DOHH2 (cell line): ENCODE measurements around the gene CCDC15.

Experiments used
- H3F3A ChIP-seq: fragments of 200-600 bp; sonication (generic), shearing (Covaris generic); 2 replicates; pipeline ENCODE4 v1.6.0; 2016; ENCODE audit warnings: antibody characterized with exemption, mild to moderate bottlenecking; ENCODE audit not compliant: control insufficient read depth, insufficient read depth
- H3K27ac ChIP-seq: fragments of 200-600 bp; sonication (generic); 2 replicates; pipeline ENCODE4 v1.5.1; 2014; ENCODE audit warnings: low read depth, mild to moderate bottlenecking, low read length, moderate library complexity
- H3K27me3 ChIP-seq: fragments of 200-600 bp; sonication (generic); 2 replicates; pipeline ENCODE4 v1.6.1; 2014; ENCODE audit warnings: mild to moderate bottlenecking, low read length, mixed read lengths; ENCODE audit not compliant: control insufficient read depth
- H3K36me3 ChIP-seq: fragments of 200-600 bp; sonication (generic); 2 replicates; pipeline ENCODE4 v1.6.1; 2014; ENCODE audit warnings: mild to moderate bottlenecking, low read length, moderate library complexity, mixed read lengths; ENCODE audit not compliant: control insufficient read depth
- H3K4me1 ChIP-seq: fragments of 200-600 bp; sonication (generic); 2 replicates; pipeline ENCODE4 v1.6.1; 2014; ENCODE audit warnings: mild to moderate bottlenecking, low read length, mixed read lengths; ENCODE audit not compliant: control insufficient read depth
- H3K4me2 ChIP-seq: fragments of 200-600 bp; sonication (generic); 2 replicates; pipeline ENCODE4 v1.6.0; 2014; ENCODE audit warnings: mild to moderate bottlenecking, low read length, moderate library complexity
- H3K4me3 ChIP-seq: fragments of 200-600 bp; sonication (generic); 2 replicates; pipeline ENCODE4 v1.5.1; 2014; ENCODE audit warnings: mild to moderate bottlenecking, low read length, mixed read lengths
- H3K79me2 ChIP-seq: fragments of 200-600 bp; sonication (generic); 2 replicates; pipeline ENCODE4 v1.6.1; 2014; ENCODE audit warnings: mild to moderate bottlenecking, low read length, mixed read lengths; ENCODE audit not compliant: control insufficient read depth
- H3K9me2 ChIP-seq: fragments of 200-600 bp; sonication (generic); replicated peaks from 2 replicates; pipeline ENCODE4 v1.6.1; 2014; ENCODE audit warnings: mild to moderate bottlenecking, low read length, mixed read lengths; ENCODE audit not compliant: control insufficient read depth
- H3K9me3 ChIP-seq: fragments of 200-600 bp; sonication (generic); 2 replicates; pipeline ENCODE4 v1.6.1; 2014; ENCODE audit warnings: antibody characterized with exemption, low read length, mixed read lengths; ENCODE audit not compliant: control insufficient read depth, insufficient read depth
- H4K20me1 ChIP-seq: fragments of 200-600 bp; sonication (generic); 2 replicates; pipeline ENCODE4 v1.6.0; 2014; ENCODE audit warnings: low read depth, mild to moderate bottlenecking, antibody characterized with exemption, low read length, moderate library complexity; ENCODE audit not compliant: control insufficient read depth, insufficient read depth
- EZH2phosphoT487 ChIP-seq: fragments of 200-600 bp; sonication (generic); IDR thresholded peaks from 2 replicates; pipeline ENCODE4 v1.6.1; 2017; ENCODE audit warnings: borderline replicate concordance, mild to moderate bottlenecking, antibody characterized with exemption, low read length, moderate library complexity, mixed read lengths
- TF ChIP-seq, protein P1 (sequence below): fragments of 200-600 bp; sonication (generic); IDR thresholded peaks from one replicate; pipeline ENCODE4 v1.5.1; 2014; ENCODE audit warnings: antibody characterized with exemption, mild to moderate bottlenecking, low read depth, low read length; ENCODE audit not compliant: poor library complexity, severe bottlenecking

CCDC15 gene

DNA sequence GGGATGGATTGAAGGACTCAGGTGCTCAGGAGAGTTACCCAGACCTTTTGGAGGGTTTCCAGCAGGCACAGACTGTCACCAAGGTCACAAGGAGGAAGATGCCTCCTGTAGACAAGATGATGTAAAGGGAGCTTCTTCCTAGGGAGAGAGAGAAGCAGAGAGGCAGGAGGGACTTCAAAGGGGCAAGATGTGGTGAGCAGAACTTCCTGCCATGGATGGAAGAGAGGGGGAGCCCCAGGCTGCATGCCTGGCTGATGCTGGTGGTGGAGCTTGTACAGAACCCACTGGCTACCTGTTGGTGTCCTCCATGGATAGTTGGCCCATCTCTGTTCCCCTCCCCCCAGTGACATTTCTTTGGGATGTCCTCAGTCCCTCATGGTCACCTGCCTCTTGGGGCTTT is 30.7 kb upstream of the CCDC15 start:
- no peak for TF ChIP-seq EZH2phosphoT487
- TF ChIP-seq, protein P1, sequence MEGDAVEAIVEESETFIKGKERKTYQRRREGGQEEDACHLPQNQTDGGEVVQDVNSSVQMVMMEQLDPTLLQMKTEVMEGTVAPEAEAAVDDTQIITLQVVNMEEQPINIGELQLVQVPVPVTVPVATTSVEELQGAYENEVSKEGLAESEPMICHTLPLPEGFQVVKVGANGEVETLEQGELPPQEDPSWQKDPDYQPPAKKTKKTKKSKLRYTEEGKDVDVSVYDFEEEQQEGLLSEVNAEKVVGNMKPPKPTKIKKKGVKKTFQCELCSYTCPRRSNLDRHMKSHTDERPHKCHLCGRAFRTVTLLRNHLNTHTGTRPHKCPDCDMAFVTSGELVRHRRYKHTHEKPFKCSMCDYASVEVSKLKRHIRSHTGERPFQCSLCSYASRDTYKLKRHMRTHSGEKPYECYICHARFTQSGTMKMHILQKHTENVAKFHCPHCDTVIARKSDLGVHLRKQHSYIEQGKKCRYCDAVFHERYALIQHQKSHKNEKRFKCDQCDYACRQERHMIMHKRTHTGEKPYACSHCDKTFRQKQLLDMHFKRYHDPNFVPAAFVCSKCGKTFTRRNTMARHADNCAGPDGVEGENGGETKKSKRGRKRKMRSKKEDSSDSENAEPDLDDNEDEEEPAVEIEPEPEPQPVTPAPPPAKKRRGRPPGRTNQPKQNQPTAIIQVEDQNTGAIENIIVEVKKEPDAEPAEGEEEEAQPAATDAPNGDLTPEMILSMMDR, result no peak
- no peak overlapping the region for H3K4me3 ChIP-seq
- H3K27me3 ChIP-seq, result peaks cover under 1% of the 10 kb centered on the region; the same call in 1 of the 2 replicates

DNA sequence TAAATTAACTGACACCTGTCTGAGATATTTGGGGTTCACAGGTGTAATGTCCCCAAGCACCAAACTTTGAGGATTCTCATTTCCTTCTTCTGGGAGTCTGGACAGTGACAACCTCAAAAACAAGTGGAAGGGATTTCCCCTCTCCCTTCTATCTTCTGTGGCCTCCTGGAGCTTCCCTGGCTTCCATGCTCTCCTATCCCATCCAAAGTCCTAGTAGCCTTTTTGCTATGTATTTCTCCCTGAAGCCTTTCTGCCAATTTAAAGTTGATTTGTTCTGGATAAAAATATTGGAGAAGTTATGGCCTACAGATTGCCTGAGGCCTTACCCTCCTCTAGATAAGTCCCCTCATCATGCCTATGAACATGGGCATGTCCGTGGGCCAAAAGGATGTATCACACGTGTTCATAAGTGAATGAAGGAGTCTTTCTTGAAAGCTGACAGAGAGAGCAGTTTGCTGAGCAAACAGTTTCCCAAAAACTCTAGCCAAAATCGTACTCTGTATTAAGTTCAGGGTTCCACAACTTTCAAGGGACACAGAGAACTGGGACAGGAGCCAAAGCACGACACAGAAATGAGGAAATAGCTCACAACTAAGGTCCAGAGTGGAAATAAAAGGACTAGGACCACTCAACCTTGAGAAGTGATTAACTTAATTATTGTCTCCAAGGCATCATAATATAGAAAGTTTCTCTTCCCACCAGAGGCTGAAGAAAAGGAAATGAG is 24.9 kb upstream of the CCDC15 start:
- no peaks in the 10 kb centered on the region for H3K9me2 ChIP-seq
- H3K4me1 ChIP-seq, result no peaks in the 10 kb centered on the region
- no peak overlapping the region for H3K4me3 ChIP-seq
- no peaks in the 10 kb centered on the region for H3K36me3 ChIP-seq
- no peak for TF ChIP-seq EZH2phosphoT487
- TF ChIP-seq, protein P1, result no peak
- no peaks in the 10 kb centered on the region for H3K9me3 ChIP-seq
- H3K27me3 ChIP-seq, result peaks cover 4% of the 10 kb centered on the region; the same call in 1 of the 2 replicates
- H3K27ac ChIP-seq, result no peak overlapping the region
- no peaks in the 10 kb centered on the region for H4K20me1 ChIP-seq
- H3K4me2 ChIP-seq, result no peak overlapping the region
- no peaks in the 10 kb centered on the region for H3F3A ChIP-seq
- no peaks in the 10 kb centered on the region for H3K79me2 ChIP-seq

More for the DNA sequence above, 30.7 kb upstream of the CCDC15 start:
- no peaks in the 10 kb centered on the region for H3K79me2 ChIP-seq
- no peaks in the 10 kb centered on the region for H3K9me3 ChIP-seq
- no peaks in the 10 kb centered on the region for H3K36me3 ChIP-seq
- no peaks in the 10 kb centered on the region for H3K4me1 ChIP-seq
- H3K27ac ChIP-seq, result no peak overlapping the region
- no peaks in the 10 kb centered on the region for H3F3A ChIP-seq
- no peak overlapping the region for H3K4me2 ChIP-seq
- H4K20me1 ChIP-seq, result no peaks in the 10 kb centered on the region
- H3K9me2 ChIP-seq, result no peaks in the 10 kb centered on the region

DNA sequence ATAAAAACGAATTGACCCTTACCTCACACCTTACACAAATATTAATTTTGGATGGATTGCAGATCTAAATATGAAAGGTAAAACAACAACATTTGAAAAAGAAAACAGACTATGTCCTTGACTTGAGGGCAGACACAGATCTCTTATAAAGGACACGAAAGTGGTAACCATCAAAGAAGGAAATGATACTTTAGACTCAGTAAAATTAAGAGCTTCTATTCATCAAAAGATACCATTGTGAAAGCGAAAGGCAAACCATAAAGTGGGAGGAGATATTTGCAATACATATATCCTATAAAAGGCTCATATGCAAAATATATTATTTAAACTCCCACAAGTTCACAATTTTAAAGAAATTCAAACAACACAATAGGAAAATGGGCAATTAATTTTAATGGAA is 23.2 kb upstream of the CCDC15 start:
- Histone ChIP-seq H3K36me3 (no peaks in the 10 kb centered on the region), H4K20me1 (no peaks in the 10 kb centered on the region), H3K9me2 (no peaks in the 10 kb centered on the region), H3K4me1 (no peaks in the 10 kb centered on the region), H3K27me3 (peaks cover 5% of the 10 kb centered on the region), H3K79me2 (no peaks in the 10 kb centered on the region), H3K4me2 (no peak overlapping the region), H3K4me3 (no peak overlapping the region), H3K9me3 (no peaks in the 10 kb centered on the region), H3F3A (no peaks in the 10 kb centered on the region), H3K27ac (no peak overlapping the region)
- no peak for TF ChIP-seq EZH2phosphoT487
- TF ChIP-seq, protein P1, result no peak
